ENCODE results near the gene ATXN7L2.
"Not testable (repeated sequence)": the region's sequence is repeated elsewhere in the genome, so short reads cannot be mapped to it uniquely, and the experiment has no call there.

ATXN7L2 gene

DNA sequence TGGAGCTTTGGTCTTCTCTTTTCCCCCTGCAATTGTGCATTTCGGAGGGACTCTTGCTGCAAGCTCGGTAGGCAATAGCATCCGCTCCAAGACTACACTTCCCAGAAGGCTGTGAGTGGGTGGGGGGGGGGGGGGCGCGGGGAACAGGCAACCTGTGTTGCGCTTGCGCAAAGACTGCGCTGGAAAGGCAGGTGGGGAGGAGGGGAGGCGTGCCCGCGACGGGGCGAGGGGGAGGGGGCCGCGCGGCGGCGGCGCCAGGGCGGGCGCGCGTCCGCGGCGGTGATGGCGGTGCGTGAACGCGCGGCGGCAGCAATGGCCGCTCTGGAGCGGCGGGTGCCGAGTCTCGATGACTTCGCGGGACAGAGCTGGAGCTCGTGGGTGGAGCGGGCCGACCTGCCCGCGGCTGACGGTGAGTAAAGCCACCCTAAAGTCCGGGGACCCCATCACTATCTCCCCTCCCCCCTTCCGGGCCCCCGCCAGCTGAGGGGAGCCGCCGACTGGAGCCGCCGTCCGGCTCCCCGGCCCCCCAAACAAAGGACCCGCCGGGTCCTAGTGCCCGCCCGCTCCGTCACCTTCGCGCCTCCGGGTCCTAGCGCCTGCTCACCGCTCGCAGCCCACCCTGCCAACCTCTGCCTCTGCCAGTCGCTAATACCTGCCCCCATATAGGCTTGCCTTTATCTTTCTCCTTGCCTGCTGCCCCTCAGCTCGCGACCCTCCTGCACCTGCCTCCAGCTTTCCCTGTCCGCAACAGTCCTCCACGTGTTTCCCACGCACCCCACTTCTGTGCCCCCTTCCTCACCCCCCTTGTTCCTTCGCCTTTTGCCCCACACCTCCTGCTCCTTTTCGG is at the start of gene ATXN7L2:
Gene ATXN7L2, plus strand, starts transcription at position 234 of the 847 bp plus-strand sequence. Its CDS starts 49 bp downstream, at position 283.
- DNase-seq: peak; percentile 86
- in situ Hi-C loops (cut with HindIII; ENCODE audit: low pct_ligation_motif_present, low pct_unique_long_range_greater_than_20kb, low sequenced_read_pairs): no loop called here

DNA sequence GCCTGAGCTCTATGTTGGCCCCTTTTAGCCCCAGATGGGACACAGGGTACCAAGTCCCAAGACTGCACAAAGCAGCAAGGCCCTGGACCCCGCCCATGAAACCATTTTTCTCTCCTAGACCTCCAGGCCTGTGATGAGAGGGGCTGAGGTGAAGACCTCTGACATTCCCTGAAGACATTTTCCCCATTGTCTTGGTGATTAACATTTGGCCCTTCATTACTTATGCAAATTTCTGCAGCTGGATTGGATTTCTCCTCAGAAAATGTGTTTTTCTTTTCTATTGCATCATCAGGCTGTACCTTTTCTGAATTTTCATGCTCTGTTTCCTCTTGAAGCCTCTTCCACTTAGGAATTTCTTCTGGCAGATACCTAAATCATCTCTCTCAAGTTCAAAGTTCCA is 49.2 kb upstream of the ATXN7L2 start:
- no peak for DNase-seq
- in situ Hi-C loops (cut with HindIII; ENCODE audit: low pct_ligation_motif_present, low pct_unique_long_range_greater_than_20kb, low sequenced_read_pairs): no loop called here

- in situ Hi-C loops (cut with HindIII; ENCODE audit: low pct_ligation_motif_present, low pct_unique_long_range_greater_than_20kb, low sequenced_read_pairs): no loop called here
- peak; percentile 55 for DNase-seq
These were observed 44.9 kb upstream of the ATXN7L2 start for GRCh38 chr1:109438798-109439297.

DNA sequence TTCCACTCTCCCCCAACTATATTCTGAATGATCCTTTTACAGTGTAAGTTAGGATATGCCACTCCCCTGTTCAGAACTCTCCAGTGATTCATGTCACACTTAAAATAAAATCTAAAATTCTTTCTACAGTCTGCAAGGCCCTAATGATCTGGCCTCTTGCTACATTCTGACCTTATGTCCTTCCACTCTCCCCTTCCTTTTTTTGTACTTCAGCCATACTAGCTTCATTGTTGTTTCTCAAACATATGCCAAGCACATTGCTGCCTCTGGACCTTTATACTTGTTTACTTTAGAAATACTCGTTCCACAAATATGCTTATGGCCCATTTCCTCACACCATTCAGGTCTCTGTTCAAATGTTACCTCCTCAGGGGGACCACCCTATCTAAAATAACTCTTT is 42.6 kb upstream of the ATXN7L2 start:
- in situ Hi-C loops (cut with HindIII; ENCODE audit: low pct_ligation_motif_present, low pct_unique_long_range_greater_than_20kb, low sequenced_read_pairs): no loop called here
- DNase-seq: no peak

DNA sequence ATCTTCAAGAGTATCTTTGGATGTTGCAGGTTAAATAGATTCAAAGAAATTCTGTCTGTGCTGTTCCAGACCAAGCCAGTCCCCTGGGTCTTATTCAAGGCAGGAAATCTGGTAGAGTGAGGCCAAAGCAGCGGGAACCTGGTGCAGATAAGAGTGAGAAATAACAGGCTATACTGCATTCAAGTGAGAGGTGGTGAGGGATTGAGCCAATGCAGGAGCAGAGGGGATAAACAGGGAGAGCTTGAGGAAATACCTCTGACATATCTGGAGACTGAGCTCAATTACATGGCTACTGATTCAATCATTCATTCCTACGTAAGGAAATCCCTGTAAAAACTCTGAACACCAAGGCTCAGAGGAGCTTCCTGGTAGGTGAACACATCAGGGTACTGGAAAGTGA is 40.2 kb upstream of the ATXN7L2 start:
- in situ Hi-C loops (cut with HindIII; ENCODE audit: low pct_ligation_motif_present, low pct_unique_long_range_greater_than_20kb, low sequenced_read_pairs): no loop called here
- no peak for DNase-seq

DNA sequence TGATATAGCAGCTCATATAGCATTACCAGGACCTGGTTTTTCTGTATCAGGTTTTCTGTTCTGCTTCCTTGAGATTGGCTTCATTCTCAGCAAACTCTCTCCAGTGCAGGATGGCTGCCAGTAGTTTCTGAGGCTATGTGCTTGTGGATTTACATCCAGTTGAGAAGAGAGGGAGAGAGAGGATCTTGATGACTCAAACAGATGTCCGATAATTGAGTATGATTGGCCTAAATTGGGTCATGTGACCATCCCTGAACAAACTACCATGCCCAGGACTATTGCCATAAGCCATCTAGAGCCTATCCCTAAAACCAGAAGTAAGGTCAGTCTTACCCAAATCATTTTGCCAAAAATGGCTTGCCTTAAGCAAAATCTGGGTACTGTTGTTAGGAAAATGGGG is 39.4 kb upstream of the ATXN7L2 start:
- in situ Hi-C loops (cut with HindIII; ENCODE audit: low pct_ligation_motif_present, low pct_unique_long_range_greater_than_20kb, low sequenced_read_pairs): no loop called here
- DNase-seq: no peak

DNA sequence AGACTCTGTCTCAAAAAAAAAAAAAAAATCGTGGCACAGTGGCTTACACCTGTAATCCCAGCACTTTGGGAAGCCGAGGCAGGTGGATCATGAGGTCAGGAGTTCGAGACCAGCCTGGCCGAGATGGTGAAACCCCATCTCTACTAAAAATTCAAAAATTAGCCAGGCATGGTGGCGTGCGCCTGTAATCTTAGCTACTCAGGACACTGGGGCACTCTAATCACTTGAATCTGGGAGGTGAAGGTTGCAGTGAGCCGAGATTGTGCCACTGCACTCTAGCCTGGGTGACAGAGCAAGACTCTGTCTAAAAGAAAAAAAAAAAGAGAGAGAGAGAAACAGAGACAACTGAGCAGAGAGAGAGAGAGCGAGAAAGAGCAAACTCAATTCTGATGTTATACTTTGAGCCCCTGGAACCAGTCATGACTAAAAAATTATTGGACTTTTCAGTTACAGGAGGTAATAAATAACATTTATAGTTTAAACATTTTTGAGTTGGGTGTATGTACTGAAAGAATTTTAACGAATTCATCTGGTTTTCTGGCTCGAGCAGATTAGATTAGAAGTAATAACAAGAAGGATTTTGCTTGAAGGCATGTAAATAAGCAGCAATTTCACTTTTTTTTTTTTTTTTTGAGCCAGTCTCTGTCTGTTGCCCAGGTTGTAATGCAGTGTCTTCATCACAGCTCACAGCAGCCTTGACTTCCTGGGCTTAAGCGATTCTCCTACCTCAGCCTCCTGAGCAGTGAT is 37.6 kb upstream of the ATXN7L2 start:
- in situ Hi-C loops (cut with HindIII; ENCODE audit: low pct_ligation_motif_present, low pct_unique_long_range_greater_than_20kb, low sequenced_read_pairs): not testable (repeated sequence)

DNA sequence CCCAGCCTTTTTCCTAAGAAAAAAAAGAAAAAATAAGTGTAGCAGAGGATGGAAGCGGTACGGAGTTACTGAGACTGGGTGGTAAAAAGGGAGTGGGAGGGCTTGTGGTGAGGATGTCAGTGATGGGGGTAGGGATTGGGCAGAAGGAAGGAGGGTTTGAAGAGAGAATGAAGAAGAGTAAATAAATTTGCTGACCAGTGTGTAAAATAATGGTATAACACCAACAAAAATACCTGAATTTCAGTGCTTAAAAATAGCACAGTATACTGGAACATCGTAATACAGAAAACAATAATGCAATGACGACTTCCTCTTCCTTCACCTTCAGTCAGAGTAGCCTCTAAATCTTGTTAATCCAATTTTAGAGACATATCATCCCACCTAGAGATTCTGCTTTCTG is 36.2 kb upstream of the ATXN7L2 start:
- DNase-seq: no peak
- in situ Hi-C loops (cut with HindIII; ENCODE audit: low pct_ligation_motif_present, low pct_unique_long_range_greater_than_20kb, low sequenced_read_pairs): no loop called here

More for the DNA sequence above, 37.6 kb upstream of the ATXN7L2 start:
- not testable (repeated sequence) for DNase-seq

DNA sequence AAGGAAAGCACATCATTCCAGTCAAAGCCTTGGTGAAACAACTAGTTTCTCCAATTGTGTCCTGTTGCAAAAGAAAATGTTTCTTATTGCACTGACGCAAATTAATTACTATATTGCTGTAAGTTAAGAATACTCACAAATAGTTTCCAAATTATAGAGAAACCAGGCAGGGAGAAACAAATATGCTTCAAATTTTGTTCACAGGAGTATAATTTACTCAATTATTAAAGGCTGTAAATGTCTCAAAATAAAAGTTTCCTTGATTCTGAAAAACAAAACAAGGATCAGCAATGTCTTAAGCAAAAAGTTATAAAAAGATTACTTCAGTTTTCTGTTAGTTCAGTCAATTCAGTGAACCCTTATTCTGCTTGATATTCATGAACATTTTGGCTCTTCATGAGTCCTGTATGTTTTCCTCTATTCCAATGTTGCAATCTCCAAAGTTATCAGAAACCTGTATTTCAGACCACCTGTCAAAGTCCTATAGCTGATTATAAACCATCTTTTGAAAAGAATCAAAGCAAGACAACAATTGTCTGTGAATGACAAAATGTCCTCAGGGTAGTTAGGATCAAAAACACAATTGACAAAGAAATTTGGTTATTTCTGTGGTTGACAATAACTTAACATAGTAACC is 29.1 kb upstream of the ATXN7L2 start:
- in situ Hi-C loops (cut with HindIII; ENCODE audit: low pct_ligation_motif_present, low pct_unique_long_range_greater_than_20kb, low sequenced_read_pairs): no loop called here
- DNase-seq: no peak

GRCh38 chr1:109457819-109458218 is 25.9 kb upstream of the ATXN7L2 start:
- in situ Hi-C loops (cut with HindIII; ENCODE audit: low pct_ligation_motif_present, low pct_unique_long_range_greater_than_20kb, low sequenced_read_pairs): no loop called here
- no peak for DNase-seq

- in situ Hi-C loops (cut with HindIII; ENCODE audit: low pct_ligation_motif_present, low pct_unique_long_range_greater_than_20kb, low sequenced_read_pairs): no loop called here
- DNase-seq: no peak
These were observed 17.6 kb upstream of the ATXN7L2 start for GRCh38 chr1:109466125-109466451.

- in situ Hi-C loops (cut with HindIII; ENCODE audit: low pct_ligation_motif_present, low pct_unique_long_range_greater_than_20kb, low sequenced_read_pairs): no loop called here
- DNase-seq: no peak
These were observed 17.0 kb upstream of the ATXN7L2 start, which contains the start of gene SYPL2 for GRCh38 chr1:109466452-109467300. SYPL2 (plus strand) TSS chr1:109466546; CDS start chr1:109466844, 298 bp downstream.

DNA sequence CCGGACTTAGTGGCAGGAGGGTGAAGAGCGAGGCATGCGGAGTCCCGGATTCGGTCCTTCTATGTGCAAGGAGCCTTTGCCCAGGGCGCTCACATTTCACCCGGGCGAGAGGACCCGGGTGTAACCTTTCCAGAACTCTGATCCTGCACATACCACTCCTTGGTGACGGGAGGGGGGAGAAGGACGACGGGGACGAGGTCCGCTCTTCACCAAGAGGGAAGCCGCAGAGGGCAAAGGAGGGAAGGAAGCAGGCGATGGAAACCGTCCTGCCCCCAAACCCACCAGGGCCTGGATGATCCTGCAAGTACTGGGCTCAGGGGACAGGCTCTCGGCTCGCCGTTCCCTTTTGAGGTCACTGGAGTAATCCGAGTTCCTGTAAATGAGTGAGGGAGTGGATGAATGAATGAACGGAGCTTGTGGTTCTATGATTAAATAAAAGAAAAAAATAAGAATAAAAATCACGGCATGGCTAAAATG is 16.4 kb upstream of the ATXN7L2 start:
- DNase-seq: no peak
- in situ Hi-C loops (cut with HindIII; ENCODE audit: low pct_ligation_motif_present, low pct_unique_long_range_greater_than_20kb, low sequenced_read_pairs): no loop called here

DNA sequence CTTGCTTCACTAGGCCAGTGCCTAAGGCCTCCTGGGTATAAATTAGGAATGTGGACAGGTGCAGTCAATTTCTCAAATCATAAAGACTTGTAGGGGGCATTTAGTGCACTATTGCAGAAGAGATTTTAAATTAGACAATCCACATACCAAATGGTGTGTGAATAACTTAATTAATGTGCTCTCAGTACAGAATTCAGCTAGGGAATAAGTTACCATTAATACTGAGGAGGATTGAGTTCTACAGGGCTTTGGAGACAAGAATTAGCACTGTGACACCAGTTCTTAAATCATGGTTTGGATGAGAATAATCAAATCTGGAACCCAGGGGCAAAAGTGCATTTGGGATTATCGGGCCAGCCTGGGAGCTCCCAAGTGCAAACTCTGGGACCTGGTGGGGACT is 15.6 kb upstream of the ATXN7L2 start:
- no peak for DNase-seq
- in situ Hi-C loops (cut with HindIII; ENCODE audit: low pct_ligation_motif_present, low pct_unique_long_range_greater_than_20kb, low sequenced_read_pairs): no loop called here

DNA sequence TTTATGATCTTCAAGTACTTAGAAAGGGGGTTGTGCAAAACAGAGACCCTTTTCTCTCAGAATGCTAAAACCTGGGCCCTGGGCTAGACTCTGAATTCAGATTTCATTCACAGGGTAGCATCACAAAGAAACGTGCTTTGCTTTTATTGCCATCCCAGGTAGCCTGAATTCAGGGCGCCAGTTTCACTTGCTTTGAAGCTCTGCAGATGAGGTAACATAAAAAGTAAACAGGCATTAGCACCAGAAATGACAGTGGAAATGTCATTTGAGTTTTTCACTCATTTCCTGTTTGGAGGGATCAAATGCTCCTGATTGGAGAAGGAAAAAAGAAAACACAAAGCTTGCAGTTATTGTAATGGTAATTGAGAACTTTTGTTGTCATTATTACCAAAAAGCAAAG is 14.8 kb upstream of the ATXN7L2 start:
- in situ Hi-C loops (cut with HindIII; ENCODE audit: low pct_ligation_motif_present, low pct_unique_long_range_greater_than_20kb, low sequenced_read_pairs): no loop called here

DNA sequence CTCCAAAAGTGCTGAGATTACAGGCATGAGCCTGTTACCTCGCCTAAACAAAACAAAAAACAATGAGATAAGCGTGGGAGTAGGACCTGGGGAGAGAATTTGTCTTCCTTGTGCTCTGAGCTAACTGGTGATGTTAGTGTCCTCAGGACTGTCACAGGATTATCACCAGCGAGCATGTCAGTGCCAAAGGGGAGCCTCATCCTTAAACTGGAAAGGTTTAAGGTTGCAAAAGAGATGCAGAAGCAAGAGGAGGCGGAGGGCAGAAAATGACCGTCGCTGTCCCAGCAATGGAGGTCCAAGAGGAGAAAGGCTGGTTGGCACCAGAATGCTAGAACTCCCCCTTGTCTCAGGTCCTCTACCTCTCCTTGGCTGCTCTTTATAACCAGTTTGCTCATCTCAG is 13.5 kb upstream of the ATXN7L2 start:
- in situ Hi-C loops (cut with HindIII; ENCODE audit: low pct_ligation_motif_present, low pct_unique_long_range_greater_than_20kb, low sequenced_read_pairs): no loop called here
- DNase-seq: no peak

More for the DNA sequence above, 14.8 kb upstream of the ATXN7L2 start:
- no peak for DNase-seq

GRCh38 chr1:109472779-109473178 is 10.9 kb upstream of the ATXN7L2 start:
- no peak for DNase-seq
- in situ Hi-C loops (cut with HindIII; ENCODE audit: low pct_ligation_motif_present, low pct_unique_long_range_greater_than_20kb, low sequenced_read_pairs): no loop called here
